Activated CD8-positive, alpha-beta memory T cell treated with anti-CD3 and anti-CD28 coated beads, Interleukin-2, amount 10 ng/mL, durations not matched to agents 7 days and 5 days (primary cell): ENCODE results near the gene ITK. TPM values are rescaled to one million over a fixed set of nuclear protein-coding genes. Genes with fewer than 3 reads are reported as not detected.
"Not testable (repeated sequence)": the region's sequence is repeated elsewhere in the genome, so short reads cannot be mapped to it uniquely, and the experiment has no call there.

Experiments
- ATAC-seq: fragments of 150-1000 bp; cut with Tn5 transposase; one replicate; pipeline ENCODE4 v1.10.0; 2021; ENCODE audit warnings: moderate library complexity
- CTCF ChIA-PET: fragments of 350-600 bp; sonication (Branson Sonifier 250); formaldehyde crosslinking; loops from one replicate; lab custom pipeline; 2021; ENCODE audit warnings: antibody characterized with exemption; lab: Charles Lee
- DNase-seq: peaks from one replicate; pipeline ENCODE4 v3.0.0-alpha.2; 2020
- H3K27ac Mint-ChIP-seq: one replicate; pipeline ENCODE4 v1.8.0; 2021; ENCODE audit warnings: mild to moderate bottlenecking, mixed read lengths
- H3K27me3 Mint-ChIP-seq: one replicate; pipeline ENCODE4 v1.8.0; 2021; ENCODE audit warnings: mixed read lengths
- H3K36me3 Mint-ChIP-seq: one replicate; pipeline ENCODE4 v1.8.0; 2021; ENCODE audit warnings: mild to moderate bottlenecking, mixed read lengths
- H3K4me1 Mint-ChIP-seq: one replicate; pipeline ENCODE4 v1.8.0; 2021; ENCODE audit warnings: mixed read lengths
- H3K4me3 Mint-ChIP-seq: one replicate; pipeline ENCODE4 v1.8.0; 2021; ENCODE audit warnings: mild to moderate bottlenecking, moderate library complexity, mixed read lengths
- H3K9me3 Mint-ChIP-seq: one replicate; pipeline ENCODE4 v1.8.0; 2022; ENCODE audit warnings: low read depth, mixed read lengths
- total RNA-seq, 2 experiments: library from RNA; stranded (reverse); gene quantifications; one replicate each; pipeline ENCODE4 v1.2.3, GENCODE V29; 2021

ITK gene
- total RNA-seq, 2 experiments from 2014 or later, result 209 to 215 TPM

- H3K27me3 Mint-ChIP-seq, result no peaks in the 10 kb centered on the region
- DNase-seq (peak; percentile 78), ATAC-seq (peak; percentile 62)
- peaks cover 75% of the 10 kb centered on the region for H3K36me3 Mint-ChIP-seq
- CTCF ChIA-PET, result interaction anchor here (1.0 to 2.1 kb wide), 4 partner anchors 9 to 55 kb away, joined by 3 to 7 read pairs (median 4); no protein-coding TSS in a partner anchor
- H3K4me1 Mint-ChIP-seq, result peaks cover 93% of the 10 kb centered on the region
- H3K9me3 Mint-ChIP-seq, result no peaks in the 10 kb centered on the region
- H3K4me3 Mint-ChIP-seq, result peak overlapping the region; percentile 52
- peak overlapping the region; percentile 91 for H3K27ac Mint-ChIP-seq
These were observed 17.8 kb downstream of the ITK start for GRCh38 chr5:157198277-157198986.

GRCh38 chr5:157201857-157202256 lies 21.2 kb downstream of the ITK start:
- CTCF ChIA-PET, result no interaction called here
- peaks cover 69% of the 10 kb centered on the region for H3K36me3 Mint-ChIP-seq
- no peaks in the 10 kb centered on the region for H3K9me3 Mint-ChIP-seq
- DNase-seq, result no peak
- H3K27me3 Mint-ChIP-seq, result no peaks in the 10 kb centered on the region
- H3K27ac Mint-ChIP-seq, result peak overlapping the region; percentile 73
- ATAC-seq, result no peak
- H3K4me3 Mint-ChIP-seq, result peak overlapping the region; percentile 46
- H3K4me1 Mint-ChIP-seq, result peaks cover 89% of the 10 kb centered on the region

DNA sequence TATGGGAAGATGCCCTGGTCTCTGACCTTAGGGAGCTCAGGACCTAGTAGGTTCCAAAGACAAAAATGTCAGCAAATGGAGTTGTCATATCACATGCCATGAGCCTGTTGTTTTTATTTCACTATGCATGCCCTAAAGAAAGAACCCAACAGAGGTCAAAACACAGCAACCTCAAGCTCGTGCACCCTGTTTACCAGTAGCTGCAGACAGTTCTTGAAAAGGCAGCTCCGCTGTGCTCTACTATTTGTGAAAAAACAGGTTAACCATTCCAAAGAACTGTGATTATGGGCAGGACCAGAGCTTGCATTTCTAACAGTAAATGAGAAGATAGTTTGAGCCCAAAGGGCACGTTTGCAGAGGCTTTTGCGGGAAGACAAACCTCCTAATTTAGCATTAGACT lies 22.8 kb downstream of the ITK start:
- H3K4me3 Mint-ChIP-seq, result peak overlapping the region; percentile 45
- peak; percentile 45 for ATAC-seq
- H3K27ac Mint-ChIP-seq, result peak overlapping the region; percentile 86
- H3K9me3 Mint-ChIP-seq, result no peaks in the 10 kb centered on the region
- peaks cover 88% of the 10 kb centered on the region for H3K4me1 Mint-ChIP-seq
- H3K36me3 Mint-ChIP-seq, result peaks cover 75% of the 10 kb centered on the region
- no peak for DNase-seq
- H3K27me3 Mint-ChIP-seq, result no peaks in the 10 kb centered on the region
- CTCF ChIA-PET, result interaction anchor here (0.8 to 4.8 kb wide), 11 partner anchors 9 to 60 kb away, joined by 3 to 21 read pairs (median 4); partner anchors contain the start of gene MED7

- H3K27ac Mint-ChIP-seq, result peak overlapping the region; percentile 86
- CTCF ChIA-PET, result interaction anchor here (1.1 to 4.8 kb wide), 8 partner anchors 10 to 56 kb away, joined by 3 to 21 read pairs (median 6); no protein-coding TSS in a partner anchor
- DNase-seq, result no peak
- H3K9me3 Mint-ChIP-seq, result no peaks in the 10 kb centered on the region
- ATAC-seq, result no peak
- H3K36me3 Mint-ChIP-seq, result peaks cover 78% of the 10 kb centered on the region
- no peaks in the 10 kb centered on the region for H3K27me3 Mint-ChIP-seq
- H3K4me3 Mint-ChIP-seq, result peak overlapping the region; percentile 11
- H3K4me1 Mint-ChIP-seq, result peaks cover 89% of the 10 kb centered on the region
These were observed 24.1 kb downstream of the ITK start for GRCh38 chr5:157204765-157205164.

- ATAC-seq, result no peak
- no peak overlapping the region for H3K27ac Mint-ChIP-seq
- H3K9me3 Mint-ChIP-seq, result no peaks in the 10 kb centered on the region
- peaks cover 74% of the 10 kb centered on the region for H3K36me3 Mint-ChIP-seq
- H3K4me3 Mint-ChIP-seq, result no peak overlapping the region
- H3K27me3 Mint-ChIP-seq, result no peaks in the 10 kb centered on the region
- peaks cover 87% of the 10 kb centered on the region for H3K4me1 Mint-ChIP-seq
- DNase-seq, result no peak
- CTCF ChIA-PET, result interaction anchor here (1.0 to 4.8 kb wide), 7 partner anchors 9 to 102 kb away, joined by 3 to 21 read pairs (median 3); no protein-coding TSS in a partner anchor
These were observed 25.1 kb downstream of the ITK start for GRCh38 chr5:157205708-157206107.

DNA sequence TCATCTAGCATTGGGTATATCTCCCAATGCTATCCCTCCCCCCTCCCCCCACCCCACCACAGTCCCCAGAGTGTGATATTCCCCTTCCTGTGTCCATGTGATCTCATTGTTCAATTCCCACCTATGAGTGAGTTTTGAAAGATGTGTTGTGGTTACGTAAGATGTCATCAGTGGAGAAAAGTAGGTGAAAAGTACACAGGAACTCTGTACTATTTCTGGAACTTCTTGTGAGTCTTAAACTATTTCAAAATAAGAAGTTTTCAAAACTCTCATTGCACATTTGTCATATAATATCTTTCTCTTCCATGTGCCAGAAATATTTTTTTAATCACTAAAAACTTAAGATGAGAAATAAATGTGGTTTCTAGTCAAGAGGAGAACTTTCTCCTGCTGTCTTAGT lies 30.0 kb downstream of the ITK start:
- ATAC-seq, DNase-seq, H3K4me3 Mint-ChIP-seq, CTCF ChIA-PET, H3K27me3 Mint-ChIP-seq, H3K9me3 Mint-ChIP-seq: not testable (repeated sequence)
- Mint-ChIP-seq H3K4me1 (peaks cover 94% of the 10 kb centered on the region), H3K27ac (peak overlapping the region; percentile 67), H3K36me3 (peaks cover 88% of the 10 kb centered on the region)

DNA sequence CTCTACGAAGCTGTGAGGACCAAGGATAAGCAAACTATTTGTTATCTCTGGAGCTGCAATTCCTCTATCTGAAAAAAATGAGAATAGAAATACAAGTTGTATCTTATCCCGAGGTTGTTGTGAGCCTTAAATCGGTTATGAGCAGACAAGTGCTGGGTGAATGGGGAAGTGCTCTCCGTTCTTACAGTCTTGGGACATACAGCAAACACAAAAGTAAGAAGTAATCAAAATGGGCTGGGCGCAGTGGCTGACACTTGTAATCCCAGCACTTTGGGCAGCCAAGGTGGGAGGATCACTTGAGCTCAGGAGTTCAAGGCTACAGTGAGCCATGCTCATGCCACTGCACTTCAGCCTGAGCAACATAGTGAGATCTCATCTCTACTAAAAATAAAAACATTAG lies 31.7 kb downstream of the ITK start:
- ATAC-seq, result no peak
- Mint-ChIP-seq H3K9me3 (no peaks in the 10 kb centered on the region), H3K27ac (peak overlapping the region; percentile 92), H3K4me1 (peaks cover 97% of the 10 kb centered on the region), H3K4me3 (no peak overlapping the region), H3K36me3 (peaks cover 91% of the 10 kb centered on the region), H3K27me3 (no peaks in the 10 kb centered on the region)
- DNase-seq, result no peak
- CTCF ChIA-PET, result interaction anchor here (0.8 to 1.4 kb wide), 4 partner anchors 9 to 65 kb away, joined by 3 to 6 read pairs (median 4); no protein-coding TSS in a partner anchor

DNA sequence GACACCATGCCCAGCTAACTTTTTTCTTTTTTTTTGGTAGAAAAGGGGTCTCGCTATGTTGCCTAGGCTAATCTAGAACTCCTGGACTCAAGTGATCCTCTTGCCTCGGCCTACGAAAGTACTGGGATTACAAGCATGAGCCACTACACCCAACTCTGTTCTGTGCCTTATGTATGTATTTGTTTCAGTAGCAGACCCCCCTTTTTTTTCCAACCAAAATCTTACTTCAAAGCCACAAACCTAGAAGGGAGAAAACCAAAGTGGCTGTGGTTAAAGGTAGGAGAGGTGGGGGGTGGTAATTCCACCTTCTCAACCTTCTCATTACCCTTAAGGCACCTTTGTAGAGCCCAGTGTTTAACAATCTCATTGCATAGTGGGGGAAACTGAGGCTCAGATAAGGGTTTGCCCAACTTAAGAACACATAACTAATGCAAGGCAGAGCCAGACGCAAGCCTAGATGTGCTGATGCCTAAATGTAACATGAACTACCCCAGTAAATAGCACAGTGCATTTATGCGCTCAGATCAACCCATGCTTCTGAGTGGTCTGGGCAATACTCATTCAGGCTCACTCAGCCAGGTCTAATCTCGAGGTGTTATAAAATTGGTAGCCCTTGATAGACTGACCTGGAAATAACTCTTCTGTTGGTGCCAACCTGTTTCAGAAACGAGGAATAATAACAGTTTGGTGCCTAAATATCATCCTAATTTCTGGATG lies 33.0 kb downstream of the ITK start:
- H3K4me1 Mint-ChIP-seq, result peaks cover 98% of the 10 kb centered on the region
- H3K4me3 Mint-ChIP-seq, result no peak overlapping the region
- H3K36me3 Mint-ChIP-seq, result peaks cover 88% of the 10 kb centered on the region
- no peaks in the 10 kb centered on the region for H3K27me3 Mint-ChIP-seq
- no peak for DNase-seq
- CTCF ChIA-PET, result interaction anchor here (2.5 to 6.4 kb wide), 2 partner anchors 9 to 65 kb away, joined by 9 to 29 read pairs; no protein-coding TSS in a partner anchor
- peak overlapping the region; percentile 92 for H3K27ac Mint-ChIP-seq
- ATAC-seq, result no peak
- H3K9me3 Mint-ChIP-seq, result no peaks in the 10 kb centered on the region

- Mint-ChIP-seq H3K27ac (peak overlapping the region; percentile 92), H3K4me1 (peaks cover 97% of the 10 kb centered on the region), H3K36me3 (peaks cover 86% of the 10 kb centered on the region), H3K4me3 (no peak overlapping the region), H3K27me3 (no peaks in the 10 kb centered on the region), H3K9me3 (no peaks in the 10 kb centered on the region)
- CTCF ChIA-PET, result interaction anchor here (1.5 to 6.4 kb wide), 3 partner anchors 10 to 66 kb away, joined by 3 to 29 read pairs (median 9); no protein-coding TSS in a partner anchor
- DNase-seq (no peak), ATAC-seq (no peak)
These were observed 33.8 kb downstream of the ITK start for GRCh38 chr5:157214415-157214814.

DNA sequence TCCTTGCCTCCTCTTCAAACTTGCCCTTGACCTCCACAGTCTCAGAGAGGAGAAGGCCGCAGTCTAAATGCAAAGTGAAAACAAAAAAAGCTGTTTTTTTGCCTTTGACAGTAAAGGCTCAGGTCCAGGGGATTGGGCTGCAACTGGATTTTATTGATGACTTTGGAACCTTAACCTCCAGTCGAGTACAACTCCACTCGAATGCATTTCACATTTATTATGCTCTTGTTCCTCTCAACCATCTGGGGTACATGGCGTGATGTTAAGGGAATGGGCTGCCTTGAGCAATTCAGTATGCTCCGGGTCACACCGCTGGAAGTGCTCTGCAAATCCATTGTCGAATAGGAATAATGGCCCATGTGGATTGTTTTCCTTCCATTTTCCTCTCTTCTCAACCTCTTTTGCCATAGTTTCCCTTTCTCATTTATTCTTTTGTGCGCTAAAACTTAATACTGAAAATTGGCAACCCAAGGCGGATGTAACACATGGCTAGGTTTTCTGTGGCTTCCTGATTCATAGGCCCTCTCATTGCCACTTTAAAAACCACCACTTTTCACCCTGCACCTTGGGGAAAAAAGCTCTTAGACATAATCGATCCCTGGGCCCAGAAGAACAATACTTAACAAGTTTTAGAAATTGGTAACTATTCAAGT lies 34.3 kb downstream of the ITK start:
- CTCF ChIA-PET, result interaction anchor here (1.1 to 6.4 kb wide), 7 partner anchors 11 to 66 kb away, joined by 3 to 29 read pairs (median 6); partner anchors contain the start of gene ITK
- peak; percentile 74 for DNase-seq
- ATAC-seq, result peak; percentile 34
- peak overlapping the region; percentile 65 for H3K4me3 Mint-ChIP-seq
- H3K27ac Mint-ChIP-seq, result peak overlapping the region; percentile 92
- peaks cover 97% of the 10 kb centered on the region for H3K4me1 Mint-ChIP-seq
- H3K9me3 Mint-ChIP-seq, result no peaks in the 10 kb centered on the region
- peaks cover 89% of the 10 kb centered on the region for H3K36me3 Mint-ChIP-seq
- H3K27me3 Mint-ChIP-seq, result no peaks in the 10 kb centered on the region

GRCh38 chr5:157215514-157216167 lies 35.0 kb downstream of the ITK start:
- ATAC-seq (peak; percentile 17), DNase-seq (peak; percentile 72)
- CTCF ChIA-PET, result interaction anchor here (1.1 to 6.4 kb wide), 8 partner anchors 11 to 67 kb away, joined by 3 to 29 read pairs (median 7); partner anchors contain the start of gene ITK
- Mint-ChIP-seq H3K36me3 (peaks cover 91% of the 10 kb centered on the region), H3K27ac (peak overlapping the region; percentile 92), H3K27me3 (no peaks in the 10 kb centered on the region), H3K4me3 (peak overlapping the region; percentile 65), H3K4me1 (peaks cover 98% of the 10 kb centered on the region), H3K9me3 (no peaks in the 10 kb centered on the region)

- H3K4me1 Mint-ChIP-seq, result peaks cover 95% of the 10 kb centered on the region
- H3K36me3 Mint-ChIP-seq, result peaks cover 88% of the 10 kb centered on the region
- peak overlapping the region; percentile 65 for H3K4me3 Mint-ChIP-seq
- ATAC-seq (peak; percentile 10), DNase-seq (peak; percentile 65)
- peak overlapping the region; percentile 92 for H3K27ac Mint-ChIP-seq
- CTCF ChIA-PET, result interaction anchor here (0.7 to 6.4 kb wide), 14 partner anchors 10 to 68 kb away, joined by 3 to 29 read pairs (median 5); partner anchors contain the start of gene ITK
- no peaks in the 10 kb centered on the region for H3K27me3 Mint-ChIP-seq
- no peaks in the 10 kb centered on the region for H3K9me3 Mint-ChIP-seq
These were observed 35.9 kb downstream of the ITK start for GRCh38 chr5:157216391-157217142.
